Parathyroid adenoma (tissue), 2 donors: ENCODE results near the gene ANK3.

Source experiments
- H2AFZ ChIP-seq: fragments of 300-600 bp; sonication (generic); one replicate; pipeline ENCODE4 v1.7.0; 2017; ENCODE audit warnings: antibody characterized with exemption, mild to moderate bottlenecking
- H3K27ac ChIP-seq: fragments of 300-600 bp; sonication (generic); one replicate; pipeline ENCODE4 v1.7.0; 2017
- H3K27me3 ChIP-seq: fragments of 300-600 bp; sonication (generic); one replicate; pipeline ENCODE4 v1.7.0; 2017; ENCODE audit warnings: low read length; ENCODE audit not compliant: control insufficient read depth, insufficient read depth
- H3K36me3 ChIP-seq: fragments of 300-600 bp; sonication (generic); one replicate; pipeline ENCODE4 v1.7.0; 2017; ENCODE audit warnings: low read length; ENCODE audit not compliant: control insufficient read depth, insufficient read depth
- H3K4me1 ChIP-seq: fragments of 300-600 bp; sonication (generic); one replicate; pipeline ENCODE4 v1.7.0; 2017; ENCODE audit warnings: control low read depth
- H3K4me2 ChIP-seq: fragments of 300-600 bp; sonication (generic); one replicate; pipeline ENCODE4 v1.7.0; 2017; ENCODE audit warnings: low read length
- H3K4me3 ChIP-seq: fragments of 300-600 bp; sonication (generic); one replicate; pipeline ENCODE4 v1.7.0; 2017; ENCODE audit warnings: low read depth, low read length
- H3K79me2 ChIP-seq: fragments of 300-600 bp; sonication (generic); one replicate; pipeline ENCODE4 v1.7.0; 2017; ENCODE audit warnings: control low read depth
- H3K9ac ChIP-seq: fragments of 300-600 bp; sonication (generic); one replicate; pipeline ENCODE4 v1.7.0; 2017; ENCODE audit warnings: mild to moderate bottlenecking
- H3K9me3 ChIP-seq: fragments of 300-600 bp; sonication (generic); one replicate; pipeline ENCODE4 v1.7.0; 2017; ENCODE audit warnings: low read length; ENCODE audit not compliant: control insufficient read depth
- CTCF ChIP-seq: fragments of 300-600 bp; sonication (generic); IDR thresholded peaks from one replicate; pipeline ENCODE4 v1.7.0; 2017; ENCODE audit warnings: antibody characterized with exemption, mild to moderate bottlenecking
- donor health status: primary hyperparathyroidism.

Gene ANK3

GRCh38 chr10:60093317-60093716 lies 296.4 kb downstream of the ANK3 start:
- no peak for TF ChIP-seq CTCF

GRCh38 chr10:60086862-60087261 lies 302.8 kb downstream of the ANK3 start:
- H3K36me3 ChIP-seq = no peaks in the 10 kb centered on the region
- TF ChIP-seq CTCF = no peak
- H3K4me3 ChIP-seq = no peak overlapping the region
- H3K9me3 ChIP-seq = no peaks in the 10 kb centered on the region
- H3K4me2 ChIP-seq = no peak overlapping the region
- H3K4me1 ChIP-seq = peaks cover 4% of the 10 kb centered on the region
- H2AFZ ChIP-seq = no peak overlapping the region
- no peak overlapping the region for H3K27ac ChIP-seq
- H3K79me2 ChIP-seq = peaks cover 7% of the 10 kb centered on the region
- H3K27me3 ChIP-seq = no peaks in the 10 kb centered on the region
- H3K9ac ChIP-seq = no peak overlapping the region

More at GRCh38 chr10:60093317-60093716, 296.4 kb downstream of the ANK3 start:
- peaks cover 6% of the 10 kb centered on the region for H3K4me1 ChIP-seq
- H3K9ac ChIP-seq = no peak overlapping the region
- H3K27me3 ChIP-seq = no peaks in the 10 kb centered on the region
- H3K27ac ChIP-seq = no peak overlapping the region
- H3K79me2 ChIP-seq = peaks cover 23% of the 10 kb centered on the region
- no peak overlapping the region for H2AFZ ChIP-seq
- no peaks in the 10 kb centered on the region for H3K36me3 ChIP-seq
- H3K4me2 ChIP-seq = no peak overlapping the region
- no peaks in the 10 kb centered on the region for H3K9me3 ChIP-seq
- no peak overlapping the region for H3K4me3 ChIP-seq

GRCh38 chr10:60086421-60086820 lies 303.3 kb downstream of the ANK3 start:
- TF ChIP-seq CTCF = no peak
- H3K27ac ChIP-seq = no peak overlapping the region
- H3K27me3 ChIP-seq = no peaks in the 10 kb centered on the region
- H3K4me2 ChIP-seq = no peak overlapping the region
- H3K4me1 ChIP-seq = peaks cover 4% of the 10 kb centered on the region
- H2AFZ ChIP-seq = no peak overlapping the region
- H3K9me3 ChIP-seq = no peaks in the 10 kb centered on the region
- H3K4me3 ChIP-seq = no peak overlapping the region
- no peak overlapping the region for H3K9ac ChIP-seq
- no peaks in the 10 kb centered on the region for H3K36me3 ChIP-seq
- peaks cover 7% of the 10 kb centered on the region for H3K79me2 ChIP-seq

- no peak overlapping the region for H3K4me3 ChIP-seq
- no peak overlapping the region for H3K4me2 ChIP-seq
- no peak overlapping the region for H3K9ac ChIP-seq
- no peaks in the 10 kb centered on the region for H3K9me3 ChIP-seq
- no peaks in the 10 kb centered on the region for H3K36me3 ChIP-seq
- peaks cover 2% of the 10 kb centered on the region for H3K79me2 ChIP-seq
- H3K4me1 ChIP-seq = peaks cover 14% of the 10 kb centered on the region
- H2AFZ ChIP-seq = no peak overlapping the region
- no peak for TF ChIP-seq CTCF
- H3K27ac ChIP-seq = no peak overlapping the region
- no peaks in the 10 kb centered on the region for H3K27me3 ChIP-seq
These were observed 306.8 kb downstream of the ANK3 start for GRCh38 chr10:60082744-60083344.

GRCh38 chr10:60082341-60082740 lies 307.3 kb downstream of the ANK3 start:
- no peak overlapping the region for H2AFZ ChIP-seq
- H3K4me1 ChIP-seq = peaks cover 14% of the 10 kb centered on the region
- no peaks in the 10 kb centered on the region for H3K9me3 ChIP-seq
- H3K4me2 ChIP-seq = no peak overlapping the region
- peaks cover 2% of the 10 kb centered on the region for H3K79me2 ChIP-seq
- H3K4me3 ChIP-seq = no peak overlapping the region
- H3K27me3 ChIP-seq = no peaks in the 10 kb centered on the region
- H3K36me3 ChIP-seq = no peaks in the 10 kb centered on the region
- no peak for TF ChIP-seq CTCF
- no peak overlapping the region for H3K9ac ChIP-seq
- no peak overlapping the region for H3K27ac ChIP-seq
